CD14-positive monocyte (primary cell): ENCODE data around the gene NHS. TPM values are rescaled to one million over a fixed set of nuclear protein-coding genes. Genes with fewer than 3 reads are reported as not detected.

Source experiments
- DNase-seq, 3 donors: peaks; one replicate each; pipeline ENCODE4 v3.0.0-alpha.2; 2011 to 2022
- H2AFZ ChIP-seq: 2 replicates; pipeline ENCODE4 v1.6.0; 2012; ENCODE audit warnings: mild to moderate bottlenecking, low read depth, low read length, inconsistent platforms; ENCODE audit not compliant: insufficient read depth, poor library complexity, severe bottlenecking
- H3K27ac ChIP-seq, 2 donors: 1 replicate in 1 of 2; 2 replicates in 1 of 2; pipeline ENCODE4 v1.5.1; 2012 to 2013; ENCODE audit warnings: low read length in 2 of 2, control low read depth in 1 of 2, inconsistent platforms in 1 of 2, low read depth in 1 of 2, mild to moderate bottlenecking in 1 of 2
- H3K27me3 ChIP-seq, 2 donors: one replicate each; pipeline versions ENCODE4 v1.6.0 to v1.6.1; 2011 to 2013; ENCODE audit warnings: low read length in 2 of 2; ENCODE audit not compliant: control insufficient read depth in 2 of 2, insufficient read depth in 2 of 2
- H3K36me3 ChIP-seq, 2 donors: replicated peaks in 1 of 2; 1 replicate in 1 of 2; 2 replicates in 1 of 2; pipeline versions ENCODE4 v1.5.1 to v1.6.1; 2012 to 2013; ENCODE audit warnings: low read length in 2 of 2, control low read depth in 1 of 2, inconsistent platforms in 1 of 2, mild to moderate bottlenecking in 1 of 2; ENCODE audit not compliant: insufficient read depth in 2 of 2, control insufficient read depth in 1 of 2
- H3K4me1 ChIP-seq, 2 donors: 1 replicate in 1 of 2; 2 replicates in 1 of 2; pipeline versions ENCODE4 v1.5.1 to v1.6.1; 2012 to 2013; ENCODE audit warnings: low read length in 2 of 2, control low read depth in 1 of 2, inconsistent platforms in 1 of 2, mild to moderate bottlenecking in 1 of 2, moderate library complexity in 1 of 2; ENCODE audit not compliant: insufficient read depth in 2 of 2, control insufficient read depth in 1 of 2
- H3K4me2 ChIP-seq: replicated peaks from 2 replicates; pipeline ENCODE3; 2012; ENCODE audit warnings: low read length, moderate library complexity, mild to moderate bottlenecking; ENCODE audit not compliant: poor library complexity, severe bottlenecking; ENCODE audit errors: extremely low read depth
- H3K4me3 ChIP-seq, 3 experiments: fragments of 200-600 bp in 1 of 3; sonication (generic) in 1 of 3; replicated peaks in 1 of 3; 1 replicate in 2 of 3; 2 replicates in 1 of 3; pipeline ENCODE4 v1.5.1; 2011 to 2013; ENCODE audit warnings: low read length in 3 of 3, mild to moderate bottlenecking in 3 of 3, control low read depth in 2 of 3, low read depth in 2 of 3, inconsistent platforms in 1 of 3, moderate library complexity in 1 of 3
- H3K79me2 ChIP-seq: 2 replicates; pipeline ENCODE4 v1.6.0; 2012; ENCODE audit warnings: mild to moderate bottlenecking, control low read depth, inconsistent platforms, low read length, moderate library complexity; ENCODE audit not compliant: insufficient read depth
- H3K9ac ChIP-seq: 2 replicates; pipeline ENCODE4 v1.6.0; 2017; ENCODE audit warnings: low read length, mild to moderate bottlenecking; ENCODE audit not compliant: insufficient read depth, poor library complexity, severe bottlenecking
- H3K9me3 ChIP-seq, 2 donors: replicated peaks in 1 of 2; 1 replicate in 1 of 2; 2 replicates in 1 of 2; pipeline versions ENCODE4 v1.5.1 to v1.6.1; 2012 to 2013; ENCODE audit warnings: low read length in 2 of 2, control low read depth in 1 of 2; ENCODE audit not compliant: control insufficient read depth in 1 of 2, insufficient read depth in 1 of 2
- H4K20me1 ChIP-seq: 2 replicates; pipeline ENCODE4 v1.6.0; 2012; ENCODE audit warnings: mild to moderate bottlenecking, low read length, control low read depth, moderate library complexity; ENCODE audit not compliant: insufficient read depth
- H3K27ac Mint-ChIP-seq, 7 donors: one replicate each; pipeline ENCODE4 v1.8.0; 2020; ENCODE audit warnings: mild to moderate bottlenecking in 7 of 7, mixed read lengths in 7 of 7, moderate library complexity in 6 of 7, inconsistent platforms in 2 of 7
- H3K27me3 Mint-ChIP-seq, 3 donors: one replicate each; pipeline ENCODE4 v1.8.0; 2021 to 2022; ENCODE audit warnings: low read depth in 3 of 3, mild to moderate bottlenecking in 3 of 3, mixed read lengths in 3 of 3, moderate library complexity in 3 of 3, inconsistent platforms in 1 of 3
- H3K36me3 Mint-ChIP-seq, 2 donors: one replicate each; pipeline ENCODE4 v1.8.0; 2020; ENCODE audit warnings: mixed read lengths in 2 of 2, inconsistent platforms in 1 of 2, mild to moderate bottlenecking in 1 of 2
- H3K4me1 Mint-ChIP-seq: one replicate; pipeline ENCODE4 v1.8.0; 2020; ENCODE audit warnings: mild to moderate bottlenecking, mixed read lengths
- H3K4me3 Mint-ChIP-seq, 2 donors: one replicate each; pipeline ENCODE4 v1.8.0; 2020; ENCODE audit warnings: mild to moderate bottlenecking in 2 of 2, mixed read lengths in 2 of 2, moderate library complexity in 1 of 2
- H3K9me3 Mint-ChIP-seq, 7 donors: one replicate each; pipeline ENCODE4 v1.8.0; 2020 to 2022; ENCODE audit warnings: mixed read lengths in 7 of 7, mild to moderate bottlenecking in 6 of 7, moderate library complexity in 6 of 7, inconsistent platforms in 2 of 7
- WGBS: methylation state at CpG from one replicate; pipeline ENCODE4 v1.1.5; 2013; ENCODE audit warnings: missing lambda C conversion rate; ENCODE audit not compliant: insufficient coverage; 5-methylcytosine and 5-hydroxymethylcytosine counted together
- intact Hi-C, 2 donors: fragments of 100-400 bp; cut with micrococcal nuclease; formaldehyde crosslinking; loops; one replicate each; pipeline versions ENCODE4 v1.15.0 to v1.15.1; 2023
- polyA plus RNA-seq, 3 donors: library from polyadenylated mRNA; depleted of rRNA in 1 of 3; unstranded in 2 of 3; stranded (reverse) in 1 of 3; fragments of 300-500 nt in 2 of 3; fragments of >200 nt in 1 of 3; fragmentation: Illumina TruSeq in 2 of 3; gene quantifications; 1 replicate in 2 of 3; 2 replicates in 1 of 3; pipeline ENCODE4 v1.2.3, GENCODE V29; 2012 to 2021
- TF ChIP-seq, protein P1 (sequence below): fragments of 200-600 bp; IDR thresholded peaks from one replicate; pipeline ENCODE4 v1.8.0; 2022; ENCODE audit warnings: antibody characterized with exemption, mild to moderate bottlenecking

NHS gene
- polyA plus RNA-seq, 3 donors = 0.86 to 1.8 (median 1.3) TPM

DNA sequence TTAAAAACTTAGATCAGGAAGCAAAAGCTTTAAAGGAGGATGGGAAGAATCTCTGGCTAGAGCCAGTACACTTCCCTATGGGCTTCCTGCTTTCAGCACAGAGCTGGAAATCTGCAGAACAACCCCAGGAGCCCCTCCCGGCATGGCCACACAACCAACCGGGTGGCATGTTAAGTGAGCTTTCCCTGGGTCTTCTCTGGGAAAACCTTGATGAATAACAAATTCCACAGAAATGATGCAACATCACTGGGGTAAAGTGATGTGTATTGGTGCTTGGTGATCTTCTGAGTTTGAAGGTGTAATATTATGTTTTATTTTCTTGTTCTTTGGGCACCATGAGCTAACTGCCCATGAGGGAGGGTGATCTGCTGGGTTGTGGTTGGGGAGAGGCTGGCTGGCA lies 22.1 kb downstream of the NHS start:
- H3K4me3 Mint-ChIP-seq = no peak overlapping the region
- H3K79me2 ChIP-seq = no peaks in the 10 kb centered on the region
- peaks cover 0 to 4% of the 10 kb centered on the region in 2 donors for H3K27me3 ChIP-seq
- intact Hi-C loops = no loop called here
- TF ChIP-seq, protein P1, sequence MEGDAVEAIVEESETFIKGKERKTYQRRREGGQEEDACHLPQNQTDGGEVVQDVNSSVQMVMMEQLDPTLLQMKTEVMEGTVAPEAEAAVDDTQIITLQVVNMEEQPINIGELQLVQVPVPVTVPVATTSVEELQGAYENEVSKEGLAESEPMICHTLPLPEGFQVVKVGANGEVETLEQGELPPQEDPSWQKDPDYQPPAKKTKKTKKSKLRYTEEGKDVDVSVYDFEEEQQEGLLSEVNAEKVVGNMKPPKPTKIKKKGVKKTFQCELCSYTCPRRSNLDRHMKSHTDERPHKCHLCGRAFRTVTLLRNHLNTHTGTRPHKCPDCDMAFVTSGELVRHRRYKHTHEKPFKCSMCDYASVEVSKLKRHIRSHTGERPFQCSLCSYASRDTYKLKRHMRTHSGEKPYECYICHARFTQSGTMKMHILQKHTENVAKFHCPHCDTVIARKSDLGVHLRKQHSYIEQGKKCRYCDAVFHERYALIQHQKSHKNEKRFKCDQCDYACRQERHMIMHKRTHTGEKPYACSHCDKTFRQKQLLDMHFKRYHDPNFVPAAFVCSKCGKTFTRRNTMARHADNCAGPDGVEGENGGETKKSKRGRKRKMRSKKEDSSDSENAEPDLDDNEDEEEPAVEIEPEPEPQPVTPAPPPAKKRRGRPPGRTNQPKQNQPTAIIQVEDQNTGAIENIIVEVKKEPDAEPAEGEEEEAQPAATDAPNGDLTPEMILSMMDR = no peak
- peaks cover 0 to 10% (median 0%) of the 10 kb centered on the region in 7 donors for H3K9me3 Mint-ChIP-seq
- no peak overlapping the region for H3K27ac Mint-ChIP-seq
- H3K36me3 ChIP-seq = no peaks in the 10 kb centered on the region
- H3K4me2 ChIP-seq = no peak overlapping the region
- H3K4me3 ChIP-seq = no peak overlapping the region
- H3K9me3 ChIP-seq = no peaks in the 10 kb centered on the region
- H3K4me1 ChIP-seq = no peaks in the 10 kb centered on the region
- H3K27me3 Mint-ChIP-seq = peaks cover 0 to 6% (median 2%) of the 10 kb centered on the region in 3 donors
- WGBS = 60% methylated on average over 2 of the region's 2 CpGs
- no peaks in the 10 kb centered on the region for H3K4me1 Mint-ChIP-seq
- H2AFZ ChIP-seq = no peak overlapping the region
- no peak overlapping the region for H3K27ac ChIP-seq
- no peaks in the 10 kb centered on the region for H4K20me1 ChIP-seq
- DNase-seq = no peak
- H3K36me3 Mint-ChIP-seq = no peaks in the 10 kb centered on the region
- no peak overlapping the region for H3K9ac ChIP-seq

DNA sequence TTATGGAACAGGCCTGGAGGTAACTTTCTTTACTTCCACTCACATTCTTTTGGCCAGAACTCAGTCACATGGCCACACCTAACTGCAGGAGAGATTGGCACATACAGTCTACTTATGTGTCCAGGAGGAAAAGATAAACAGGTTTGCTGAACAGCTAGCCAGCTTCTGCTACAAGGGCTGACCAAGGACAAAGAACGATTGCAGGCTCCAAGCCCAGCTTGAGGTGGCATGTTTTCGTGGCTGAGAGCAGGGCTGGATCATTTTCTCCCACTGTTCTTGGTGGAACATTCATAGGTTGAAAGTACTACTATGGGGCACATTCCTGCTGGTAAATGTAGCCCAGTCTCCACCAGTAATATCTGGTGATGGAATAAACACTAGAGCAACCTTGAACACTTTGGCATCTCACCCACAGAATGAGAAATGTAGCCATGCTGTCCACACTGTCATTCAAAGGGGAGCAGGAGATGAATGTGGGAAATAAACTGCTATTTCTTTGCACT lies 28.2 kb downstream of the NHS start:
- no CpG with 5 or more reads among the region's 2 CpGs for WGBS
- intact Hi-C loops = no loop called here
- H4K20me1 ChIP-seq = no peaks in the 10 kb centered on the region
- H3K4me3 ChIP-seq = no peak overlapping the region
- no peaks in the 10 kb centered on the region for H3K79me2 ChIP-seq
- Mint-ChIP-seq H3K9me3 (peaks cover 0 to 10% (median 0%) of the 10 kb centered on the region in 7 donors), H3K4me1 (no peaks in the 10 kb centered on the region), H3K27me3 (peaks cover 2 to 14% (median 8%) of the 10 kb centered on the region in 3 donors), H3K4me3 (no peak overlapping the region), H3K27ac (no peak overlapping the region), H3K36me3 (no peaks in the 10 kb centered on the region)
- H3K4me1 ChIP-seq = no peaks in the 10 kb centered on the region
- no peaks in the 10 kb centered on the region for H3K36me3 ChIP-seq
- TF ChIP-seq, protein P1 = no peak
- no peak overlapping the region for H3K4me2 ChIP-seq
- H3K27ac ChIP-seq = no peak overlapping the region
- peaks cover 0 to 4% of the 10 kb centered on the region in 2 donors for H3K27me3 ChIP-seq
- no peak overlapping the region for H3K9ac ChIP-seq
- DNase-seq = no peak
- no peak overlapping the region for H2AFZ ChIP-seq
- no peaks in the 10 kb centered on the region for H3K9me3 ChIP-seq
